Measurements from ENCODE around the gene RWDD4. TPM values are rescaled to one million over a fixed set of nuclear protein-coding genes. Genes with fewer than 3 reads are reported as not detected.

RWDD4 gene
- total RNA-seq, 1 experiment from 2014 or later: 16.8 TPM

- H3K4me3 ChIP-seq: no peak overlapping the region
- H4K20me1 ChIP-seq (ENCODE audit: insufficient read depth): no peaks in the 10 kb centered on the region
- no peak for TF ChIP-seq CTCF (conservative IDR thresholded peaks at IDR 0.05)
- TF ChIP-seq EZH2 (IDR thresholded peaks at IDR 0.05; ENCODE audit: low read depth): no peak
- no peaks in the 10 kb centered on the region for H3K9me2 ChIP-seq (ENCODE audit: insufficient read depth)
- no peaks in the 10 kb centered on the region for H3K9me3 ChIP-seq (ENCODE audit: insufficient read depth, low read depth)
- no peaks in the 10 kb centered on the region for H3K79me2 ChIP-seq (ENCODE audit: low read depth)
- H3K27ac ChIP-seq: no peak overlapping the region
- intact Hi-C loops (cut with micrococcal nuclease; ENCODE audit: unreplicated experiment): no loop called here
- no peak overlapping the region for H2AFZ ChIP-seq
- no peaks in the 10 kb centered on the region for H3K36me3 ChIP-seq (ENCODE audit: low read depth)
- no peak overlapping the region for H3K4me2 ChIP-seq
- CTCF ChIA-PET: no interaction called here
- no peak for DNase-seq
- POLR2A ChIA-PET (ENCODE audit: unreplicated experiment): no interaction called here
- H3F3A ChIP-seq (ENCODE audit: insufficient read depth, low read depth): no peaks in the 10 kb centered on the region
- no TSS peak for BruUV-seq (replicated peaks)
- no peaks in the 10 kb centered on the region for H3K4me1 ChIP-seq (replicated peaks; ENCODE audit: insufficient read depth)
- no peaks in the 10 kb centered on the region for H3K27me3 ChIP-seq (ENCODE audit: insufficient read depth, low read depth)
These were observed 49.0 kb downstream of the RWDD4 start for GRCh38 chr4:183610033-183610432.

GRCh38 chr4:183609151-183609550 lies 49.8 kb downstream of the RWDD4 start:
- H3K27ac ChIP-seq: no peak overlapping the region
- no TSS peak for BruUV-seq (replicated peaks)
- no peak overlapping the region for H3K4me3 ChIP-seq
- no peak overlapping the region for H2AFZ ChIP-seq
- CTCF ChIA-PET: interaction anchor here (0.5 to 0.7 kb wide), 2 partner anchors 28 to 103 kb away, joined by 3 to 5 read pairs; no protein-coding TSS in a partner anchor
- no peak for TF ChIP-seq CTCF (conservative IDR thresholded peaks at IDR 0.05)
- TF ChIP-seq EZH2 (IDR thresholded peaks at IDR 0.05; ENCODE audit: low read depth): no peak
- H3K36me3 ChIP-seq (ENCODE audit: low read depth): no peaks in the 10 kb centered on the region
- no peaks in the 10 kb centered on the region for H3K79me2 ChIP-seq (ENCODE audit: low read depth)
- H3K9me2 ChIP-seq (ENCODE audit: insufficient read depth): no peaks in the 10 kb centered on the region
- DNase-seq: no peak
- H3K4me1 ChIP-seq (replicated peaks; ENCODE audit: insufficient read depth): no peaks in the 10 kb centered on the region
- POLR2A ChIA-PET (ENCODE audit: unreplicated experiment): no interaction called here
- intact Hi-C loops (cut with micrococcal nuclease; ENCODE audit: unreplicated experiment): no loop called here
- no peaks in the 10 kb centered on the region for H3K9me3 ChIP-seq (ENCODE audit: insufficient read depth, low read depth)
- no peaks in the 10 kb centered on the region for H3F3A ChIP-seq (ENCODE audit: insufficient read depth, low read depth)
- no peaks in the 10 kb centered on the region for H3K27me3 ChIP-seq (ENCODE audit: insufficient read depth, low read depth)
- H4K20me1 ChIP-seq (ENCODE audit: insufficient read depth): no peaks in the 10 kb centered on the region
- no peak overlapping the region for H3K4me2 ChIP-seq

DNA sequence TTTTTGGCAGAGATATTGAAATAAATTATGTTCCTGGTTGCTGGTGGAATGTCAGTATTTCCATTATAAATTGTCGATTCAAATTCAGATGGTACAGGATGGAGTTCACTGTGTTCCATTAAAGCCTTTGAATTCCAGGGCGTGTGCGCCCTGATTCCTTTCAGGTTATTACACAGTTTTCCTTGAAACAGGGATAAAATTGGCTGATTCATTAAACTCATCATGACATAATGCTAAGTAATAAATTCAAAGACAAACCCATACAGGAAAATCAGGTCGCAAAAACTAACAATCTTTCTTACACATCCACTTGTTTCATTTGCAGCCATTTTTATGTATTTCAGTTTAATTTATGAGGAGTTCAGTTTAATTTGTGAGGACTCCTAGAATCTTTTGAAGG lies 51.1 kb downstream of the RWDD4 start:
- H3K4me3 ChIP-seq: no peak overlapping the region
- H3F3A ChIP-seq (ENCODE audit: insufficient read depth, low read depth): no peaks in the 10 kb centered on the region
- H3K4me2 ChIP-seq: no peak overlapping the region
- H3K4me1 ChIP-seq (replicated peaks; ENCODE audit: insufficient read depth): no peaks in the 10 kb centered on the region
- intact Hi-C loops (cut with micrococcal nuclease; ENCODE audit: unreplicated experiment): no loop called here
- no peak overlapping the region for H3K27ac ChIP-seq
- TF ChIP-seq CTCF (conservative IDR thresholded peaks at IDR 0.05) (no peak), EZH2 (IDR thresholded peaks at IDR 0.05; ENCODE audit: low read depth) (no peak)
- no peak for DNase-seq
- no peak overlapping the region for H2AFZ ChIP-seq
- no peaks in the 10 kb centered on the region for H3K9me2 ChIP-seq (ENCODE audit: insufficient read depth)
- H4K20me1 ChIP-seq (ENCODE audit: insufficient read depth): no peaks in the 10 kb centered on the region
- no peaks in the 10 kb centered on the region for H3K9me3 ChIP-seq (ENCODE audit: insufficient read depth, low read depth)
- no peaks in the 10 kb centered on the region for H3K27me3 ChIP-seq (ENCODE audit: insufficient read depth, low read depth)
- BruUV-seq (replicated peaks): no TSS peak
- no peaks in the 10 kb centered on the region for H3K36me3 ChIP-seq (ENCODE audit: low read depth)
- ChIA-PET POLR2A (ENCODE audit: unreplicated experiment) (interaction anchor here (0.7 kb wide), 1 partner anchor 92 kb away, joined by 4 read pairs; no protein-coding TSS in a partner anchor), CTCF (no interaction called here)
- H3K79me2 ChIP-seq (ENCODE audit: low read depth): no peaks in the 10 kb centered on the region
